ENCODE measurements around the gene CNPY2. TPM values are rescaled to one million over a fixed set of nuclear protein-coding genes. Genes with fewer than 3 reads are reported as not detected.

The CNPY2 gene
- total and polyA plus RNA-seq, 4 donors: 24.6 to 163 (median 70.7) TPM

GRCh38 chr12:56288705-56289387, 26.9 kb downstream of the CNPY2 start:
- no peak overlapping the region for H3K4me3 ChIP-seq (ENCODE audit: low read depth in 1 of 3, low read length in 3 of 3)
- peaks cover 5 to 19% (median 13%) of the 10 kb centered on the region in 4 donors for H3K36me3 ChIP-seq (ENCODE audit: control insufficient read depth in 4 of 4, insufficient read depth in 3 of 4, low read depth in 1 of 4, low read length in 3 of 4)
- no peaks in the 10 kb centered on the region for H3K9me3 ChIP-seq (ENCODE audit: control insufficient read depth in 4 of 4, low read length in 3 of 4)
- no peak overlapping the region for H3K27ac ChIP-seq (ENCODE audit: low read depth in 1 of 2, low read length in 2 of 2)
- 77% methylated on average over 3 of the region's 3 CpGs for WGBS
- TF ChIP-seq GABPA (IDR thresholded peaks at IDR 0.05 in 1 of 2, conservative IDR thresholded peaks at IDR 0.05 in 1 of 2) (no peak), HNF4A (conservative IDR thresholded peaks at IDR 0.05) (no peak), ZBTB33 (IDR thresholded peaks at IDR 0.05) (no peak), FOXA1 (IDR thresholded peaks at IDR 0.05) (no peak), JUND (IDR thresholded peaks at IDR 0.05) (no peak), RXRA (IDR thresholded peaks at IDR 0.05) (no peak), CTCF (IDR thresholded peaks at IDR 0.05; ENCODE audit: low read depth, low read length, missing input control) (no peak), FOXA2 (IDR thresholded peaks at IDR 0.05) (no peak), EGR1 (IDR thresholded peaks at IDR 0.05; ENCODE audit: low read depth in 2 of 2) (no peak), TAF1 (conservative IDR thresholded peaks at IDR 0.05) (no peak), NR2F2 (IDR thresholded peaks at IDR 0.05) (no peak), SP1 (IDR thresholded peaks at IDR 0.05) (no peak), HNF4G (IDR thresholded peaks at IDR 0.05) (no peak), RAD21 (IDR thresholded peaks at IDR 0.05) (no peak), YY1 (IDR thresholded peaks at IDR 0.05) (no peak), REST (IDR thresholded peaks at IDR 0.05) (no peak)
- TF ChIP-seq, protein P1, sequence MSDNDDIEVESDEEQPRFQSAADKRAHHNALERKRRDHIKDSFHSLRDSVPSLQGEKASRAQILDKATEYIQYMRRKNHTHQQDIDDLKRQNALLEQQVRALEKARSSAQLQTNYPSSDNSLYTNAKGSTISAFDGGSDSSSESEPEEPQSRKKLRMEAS (IDR thresholded peaks at IDR 0.05): no peak
- TF ChIP-seq, protein P2, sequence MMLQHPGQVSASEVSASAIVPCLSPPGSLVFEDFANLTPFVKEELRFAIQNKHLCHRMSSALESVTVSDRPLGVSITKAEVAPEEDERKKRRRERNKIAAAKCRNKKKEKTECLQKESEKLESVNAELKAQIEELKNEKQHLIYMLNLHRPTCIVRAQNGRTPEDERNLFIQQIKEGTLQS (IDR thresholded peaks at IDR 0.05): no peak
- no peak overlapping the region for H3K9ac ChIP-seq (ENCODE audit: low read depth in 1 of 2, low read length in 2 of 2)
- H3K27me3 ChIP-seq (ENCODE audit: control insufficient read depth in 4 of 4, insufficient read depth in 4 of 4, low read length in 3 of 4): no peaks in the 10 kb centered on the region
- H3K4me1 ChIP-seq (ENCODE audit: control insufficient read depth in 4 of 4, insufficient read depth in 4 of 4, low read length in 3 of 4): peaks cover 8 to 31% (median 29%) of the 10 kb centered on the region in 4 donors
- DNase-seq (ENCODE audit: low spot score): no peak

Data from liver (tissue), 9 donors.